Activated CD4-positive, alpha-beta T cell treated with anti-CD3 and anti-CD28 coated beads for 36 hours (primary cell): ENCODE data around the gene DGKG. TPM values are rescaled to one million over a fixed set of nuclear protein-coding genes. Genes with fewer than 3 reads are reported as not detected.

Experiments used
- ATAC-seq: fragments of 200-7000 bp; cut with Tn5 transposase; one replicate; pipeline ENCODE4 v1.10.0; 2021; ENCODE audit warnings: mild to moderate bottlenecking, moderate library complexity
- CTCF ChIA-PET: fragments of 350-600 bp; sonication (Branson Sonifier 250); formaldehyde crosslinking; loops from one replicate; lab custom pipeline; 2021; ENCODE audit warnings: antibody characterized with exemption; lab: Charles Lee
- POLR2A ChIA-PET: fragments of 350-600 bp; sonication (Branson Sonifier 250); formaldehyde crosslinking; loops from one replicate; lab custom pipeline; 2021; ENCODE audit warnings: antibody characterized with exemption, inconsistent platforms; lab: Charles Lee
- DNase-seq: peaks from one replicate; pipeline ENCODE4 v3.0.0-alpha.2; 2020
- H3K27ac Mint-ChIP-seq: one replicate; pipeline ENCODE4 v1.8.0; 2021; ENCODE audit warnings: mixed read lengths
- H3K27me3 Mint-ChIP-seq: one replicate; pipeline ENCODE4 v1.8.0; 2021; ENCODE audit warnings: mixed read lengths
- H3K36me3 Mint-ChIP-seq: one replicate; pipeline ENCODE4 v1.8.0; 2021; ENCODE audit warnings: low read depth, mixed read lengths
- H3K4me1 Mint-ChIP-seq: one replicate; pipeline ENCODE4 v1.8.0; 2021; ENCODE audit warnings: mixed read lengths
- H3K4me3 Mint-ChIP-seq: one replicate; pipeline ENCODE4 v1.8.0; 2021; ENCODE audit warnings: mild to moderate bottlenecking, moderate library complexity, mixed read lengths
- H3K9me3 Mint-ChIP-seq: one replicate; pipeline ENCODE4 v1.8.0; 2021; ENCODE audit warnings: low read depth, mixed read lengths
- intact Hi-C, 2 experiments: fragments of 100-400 bp; cut with DNase I in 1 of 2; cut with micrococcal nuclease in 1 of 2; formaldehyde crosslinking; loops; one replicate each; pipeline versions ENCODE4 v1.14.2 to v1.15.1; 2022 to 2024; cut with DNase I, micrococcal nuclease
- total RNA-seq, 2 experiments: library from RNA; stranded (reverse); gene quantifications; one replicate each; pipeline ENCODE4 v1.2.3, GENCODE V29; 2021

The DGKG gene
- total RNA-seq, 2 experiments from 2014 or later: 0.71 to 1.3 TPM

DNA sequence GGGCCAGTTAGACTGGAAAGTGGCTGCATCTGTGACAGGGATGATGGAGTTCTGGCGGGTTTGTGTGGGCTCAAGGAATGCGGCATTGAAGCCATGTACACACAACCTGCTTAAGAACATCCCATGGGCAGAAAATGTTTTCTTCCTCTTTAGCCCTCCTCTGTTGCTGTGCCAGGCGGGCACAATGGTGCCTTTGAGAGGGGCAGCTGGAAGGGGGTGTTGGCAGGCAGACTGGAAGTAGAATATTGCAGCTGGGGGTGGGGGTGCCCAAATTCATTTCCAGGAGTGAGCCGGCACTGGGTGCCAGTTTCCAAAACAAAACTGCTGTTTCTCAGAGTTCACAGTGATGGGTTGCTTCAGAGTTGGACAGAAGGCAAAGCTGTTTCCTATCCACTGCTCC, 161.3 kb downstream of the DGKG start:
- H3K4me1 Mint-ChIP-seq: no peaks in the 10 kb centered on the region
- H3K9me3 Mint-ChIP-seq: no peaks in the 10 kb centered on the region
- no peak for DNase-seq
- no peak for ATAC-seq
- no peak overlapping the region for H3K4me3 Mint-ChIP-seq
- CTCF ChIA-PET: no interaction called here
- intact Hi-C loops: no loop called here
- peaks cover 5% of the 10 kb centered on the region for H3K27me3 Mint-ChIP-seq
- no peaks in the 10 kb centered on the region for H3K36me3 Mint-ChIP-seq
- POLR2A ChIA-PET: no interaction called here
- H3K27ac Mint-ChIP-seq: no peak overlapping the region

DNA sequence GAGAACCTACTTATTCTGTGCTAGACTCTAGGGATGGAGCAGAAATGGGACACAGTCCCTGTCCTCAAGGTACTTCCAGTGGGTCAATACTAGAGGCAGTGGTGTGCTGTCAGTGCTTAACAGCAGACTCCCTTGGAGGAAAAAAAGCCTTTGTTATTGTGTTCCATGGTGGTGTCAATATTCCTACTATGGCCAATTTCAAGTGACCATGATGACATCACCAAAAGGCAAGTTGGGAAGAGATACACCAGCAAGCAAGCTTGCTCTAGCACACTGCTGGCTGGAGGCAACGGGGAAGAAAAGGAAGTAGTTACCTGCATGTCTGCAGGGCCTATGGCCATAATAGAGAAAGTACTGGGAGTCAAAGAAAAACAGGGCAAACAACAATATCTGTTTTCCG, 163.6 kb downstream of the DGKG start:
- POLR2A ChIA-PET: no interaction called here

GRCh38 chr3:186194451-186194811, 167.6 kb downstream of the DGKG start:
- no peaks in the 10 kb centered on the region for H3K9me3 Mint-ChIP-seq
- ChIA-PET CTCF (interaction anchor here (0.6 to 1.0 kb wide), 2 partner anchors 9 to 448 kb away, joined by 3 read pairs; no protein-coding TSS in a partner anchor), POLR2A (no interaction called here)
- DNase-seq (no peak), ATAC-seq (no peak)
- H3K4me3 Mint-ChIP-seq: no peak overlapping the region
- intact Hi-C loops: no loop called here
- H3K27ac Mint-ChIP-seq: no peak overlapping the region
- peaks cover 23% of the 10 kb centered on the region for H3K27me3 Mint-ChIP-seq
- H3K36me3 Mint-ChIP-seq: no peaks in the 10 kb centered on the region
- peaks cover 7% of the 10 kb centered on the region for H3K4me1 Mint-ChIP-seq

More for the DNA sequence above, 163.6 kb downstream of the DGKG start:
- Mint-ChIP-seq H3K4me3 (no peak overlapping the region), H3K27me3 (peaks cover 16% of the 10 kb centered on the region), H3K36me3 (no peaks in the 10 kb centered on the region), H3K27ac (no peak overlapping the region), H3K4me1 (peaks cover 7% of the 10 kb centered on the region), H3K9me3 (no peaks in the 10 kb centered on the region)
- intact Hi-C loops: no loop called here
- no peak for DNase-seq
- ATAC-seq: no peak
- CTCF ChIA-PET: interaction anchor here (0.9 kb wide), 1 partner anchor 218 kb away, joined by 3 read pairs; no protein-coding TSS in a partner anchor

GRCh38 chr3:186193534-186194450, 168.2 kb downstream of the DGKG start:
- Mint-ChIP-seq H3K27ac (no peak overlapping the region), H3K36me3 (no peaks in the 10 kb centered on the region), H3K27me3 (peaks cover 23% of the 10 kb centered on the region), H3K9me3 (no peaks in the 10 kb centered on the region), H3K4me3 (no peak overlapping the region), H3K4me1 (peaks cover 7% of the 10 kb centered on the region)
- intact Hi-C loops: no loop called here
- ChIA-PET POLR2A (no interaction called here), CTCF (interaction anchor here (1.0 kb wide), 1 partner anchor 8 kb away, joined by 3 read pairs; no protein-coding TSS in a partner anchor)
- ATAC-seq (peak; percentile 26), DNase-seq (peak; percentile 11)

DNA sequence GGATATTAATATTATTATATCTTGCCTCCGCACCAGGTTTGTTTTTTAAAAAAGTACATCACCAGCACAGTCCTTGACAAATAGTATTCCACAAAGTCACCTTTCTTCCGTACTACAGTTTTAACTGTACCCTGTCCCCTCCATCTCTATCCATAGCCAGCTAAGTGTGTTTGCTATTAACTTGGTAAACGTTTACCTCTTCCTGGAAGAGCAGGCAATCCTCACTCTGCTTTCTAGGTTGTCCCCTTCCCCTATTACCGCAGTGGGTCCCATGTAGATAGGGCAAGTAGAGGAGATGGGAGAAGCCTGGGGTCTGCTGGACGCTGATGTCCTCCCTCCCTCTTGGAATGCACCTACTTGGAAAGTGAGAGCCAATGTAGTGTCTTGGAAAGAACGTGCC, 169.2 kb downstream of the DGKG start:
- no peak overlapping the region for H3K4me3 Mint-ChIP-seq
- no peak for DNase-seq
- H3K27ac Mint-ChIP-seq: no peak overlapping the region
- H3K36me3 Mint-ChIP-seq: no peaks in the 10 kb centered on the region
- ChIA-PET POLR2A (no interaction called here), CTCF (no interaction called here)
- H3K4me1 Mint-ChIP-seq: peaks cover 7% of the 10 kb centered on the region
- peaks cover 23% of the 10 kb centered on the region for H3K27me3 Mint-ChIP-seq
- intact Hi-C loops: no loop called here
- H3K9me3 Mint-ChIP-seq: no peaks in the 10 kb centered on the region
- ATAC-seq: no peak

DNA sequence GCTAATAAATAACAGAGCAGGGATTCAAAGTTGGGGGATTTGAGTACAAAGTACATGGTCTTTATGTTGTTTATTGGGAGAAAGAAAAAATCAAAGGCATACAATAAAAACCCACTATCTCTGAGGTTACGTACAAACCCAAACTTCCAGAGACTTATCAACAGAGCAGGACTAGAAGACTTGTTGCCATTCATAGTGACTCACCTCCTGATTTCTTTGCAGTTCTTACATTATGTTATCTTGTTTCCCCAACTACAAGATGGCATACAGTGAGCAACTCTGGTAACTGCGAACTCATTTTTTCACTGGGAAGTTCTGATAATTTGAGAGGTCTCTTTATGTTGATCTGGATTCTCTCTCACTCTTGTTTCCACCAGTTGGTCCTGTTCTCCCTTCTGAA, 172.5 kb downstream of the DGKG start:
- H3K4me1 Mint-ChIP-seq: peaks cover 18% of the 10 kb centered on the region
- intact Hi-C loops: no loop called here
- peaks cover 17% of the 10 kb centered on the region for H3K27me3 Mint-ChIP-seq
- ChIA-PET CTCF (interaction anchor here (0.6 kb wide), 1 partner anchor 400 kb away, joined by 3 read pairs; no protein-coding TSS in a partner anchor), POLR2A (no interaction called here)
- H3K9me3 Mint-ChIP-seq: no peaks in the 10 kb centered on the region
- no peak for DNase-seq
- ATAC-seq: no peak
- H3K36me3 Mint-ChIP-seq: no peaks in the 10 kb centered on the region
- H3K27ac Mint-ChIP-seq: no peak overlapping the region
- H3K4me3 Mint-ChIP-seq: no peak overlapping the region

DNA sequence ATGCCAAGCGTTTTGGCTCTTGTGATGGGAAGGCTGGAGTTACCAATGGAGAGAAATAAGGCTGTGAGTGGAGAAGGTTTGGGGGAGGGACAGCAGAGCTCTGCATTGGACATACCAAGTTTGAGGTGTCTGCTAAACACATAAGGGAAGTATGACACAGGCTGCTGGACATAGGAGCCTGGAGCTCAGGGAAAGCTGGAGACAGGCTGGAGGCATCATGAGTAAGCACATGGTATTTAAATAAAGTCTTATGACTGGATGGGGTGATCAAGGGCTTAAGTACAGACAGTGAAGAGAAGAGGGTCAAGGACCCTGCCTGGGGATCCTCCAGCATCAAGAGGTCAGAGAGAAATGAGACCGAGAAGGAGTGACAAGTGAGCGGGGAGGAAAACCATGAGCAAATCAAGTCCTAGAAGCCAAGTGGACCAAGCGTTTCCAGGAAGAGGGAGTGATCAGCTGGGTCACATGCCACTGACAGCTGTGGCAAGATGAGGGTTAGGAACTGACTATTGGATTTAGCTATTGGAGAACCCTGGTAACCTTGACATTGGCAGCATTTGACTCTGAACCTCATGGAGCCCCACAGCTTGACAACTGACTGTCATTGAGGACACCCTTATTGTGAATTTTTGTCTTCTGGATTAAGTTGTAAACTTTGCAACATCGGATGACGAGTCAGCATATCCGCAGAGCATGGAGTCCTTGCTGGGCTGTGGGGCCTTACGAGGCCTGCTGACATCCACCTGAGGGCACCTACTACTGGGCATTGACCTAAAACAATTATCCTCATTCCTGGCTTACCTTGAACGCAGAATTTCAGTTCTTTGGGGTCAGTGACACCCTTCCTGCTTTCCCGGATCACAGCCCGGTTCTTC, 174.4 kb downstream of the DGKG start:
- no peaks in the 10 kb centered on the region for H3K9me3 Mint-ChIP-seq
- ChIA-PET POLR2A (no interaction called here), CTCF (interaction anchor here (0.6 to 1.6 kb wide), 2 partner anchors 12 to 79 kb away, joined by 3 to 4 read pairs; no protein-coding TSS in a partner anchor)
- intact Hi-C loops: no loop called here
- H3K4me3 Mint-ChIP-seq: no peak overlapping the region
- no peak overlapping the region for H3K27ac Mint-ChIP-seq
- no peak for ATAC-seq
- peaks cover 3% of the 10 kb centered on the region for H3K27me3 Mint-ChIP-seq
- peaks cover 12% of the 10 kb centered on the region for H3K4me1 Mint-ChIP-seq
- H3K36me3 Mint-ChIP-seq: no peaks in the 10 kb centered on the region
- no peak for DNase-seq

DNA sequence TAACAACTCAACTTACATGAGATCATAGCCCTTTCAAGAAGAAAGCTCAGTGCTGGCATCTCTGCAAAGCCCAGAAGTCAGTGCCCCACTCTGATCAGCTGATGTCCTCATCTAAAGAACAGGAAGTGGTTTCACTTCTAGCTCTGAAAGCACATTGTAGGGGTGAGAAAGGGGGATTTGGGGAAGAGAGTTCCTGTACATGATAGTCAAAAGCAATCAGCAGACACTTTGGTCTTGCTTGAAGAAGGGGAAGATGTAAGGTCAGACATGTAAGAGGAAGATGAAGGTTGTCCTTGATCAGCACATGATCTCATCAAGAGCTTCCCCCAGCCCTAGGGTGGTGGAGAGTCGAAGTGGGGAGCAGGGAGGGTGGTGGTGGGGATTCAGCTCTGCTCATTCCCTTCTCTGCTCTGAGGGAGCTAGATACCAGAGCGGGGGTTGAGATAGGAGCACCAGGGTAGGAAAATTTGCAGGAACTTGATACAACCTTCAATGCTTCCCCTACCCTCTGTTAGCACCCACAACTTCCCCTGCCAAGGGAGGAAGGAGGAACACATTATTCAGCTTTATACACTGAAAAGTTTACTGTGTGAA, 176.7 kb downstream of the DGKG start:
- H3K9me3 Mint-ChIP-seq: no peaks in the 10 kb centered on the region
- H3K27ac Mint-ChIP-seq: no peak overlapping the region
- intact Hi-C loops: no loop called here
- DNase-seq (peak; percentile 40), ATAC-seq (peak; percentile 86)
- no peaks in the 10 kb centered on the region for H3K36me3 Mint-ChIP-seq
- CTCF ChIA-PET: interaction anchor here (1.1 to 1.7 kb wide), 2 partner anchors 9 to 10 kb away, joined by 3 to 4 read pairs; no protein-coding TSS in a partner anchor
- H3K27me3 Mint-ChIP-seq: no peaks in the 10 kb centered on the region
- peaks cover 12% of the 10 kb centered on the region for H3K4me1 Mint-ChIP-seq
- no peak overlapping the region for H3K4me3 Mint-ChIP-seq
- POLR2A ChIA-PET: no interaction called here

GRCh38 chr3:186184021-186184420, 178.0 kb downstream of the DGKG start:
- no peaks in the 10 kb centered on the region for H3K9me3 Mint-ChIP-seq
- H3K27ac Mint-ChIP-seq: no peak overlapping the region
- ChIA-PET POLR2A (interaction anchor here (0.6 kb wide), 1 partner anchor 20 kb away, joined by 3 read pairs; no protein-coding TSS in a partner anchor), CTCF (interaction anchor here (0.6 to 1.7 kb wide), 3 partner anchors 8 to 1938 kb away, joined by 3 to 5 read pairs (median 4); no protein-coding TSS in a partner anchor)
- peaks cover 12% of the 10 kb centered on the region for H3K4me1 Mint-ChIP-seq
- H3K36me3 Mint-ChIP-seq: no peaks in the 10 kb centered on the region
- no peak overlapping the region for H3K4me3 Mint-ChIP-seq
- intact Hi-C loops: no loop called here
- ATAC-seq (no peak), DNase-seq (no peak)
- H3K27me3 Mint-ChIP-seq: no peaks in the 10 kb centered on the region

- intact Hi-C loops: no loop called here
- Mint-ChIP-seq H3K36me3 (no peaks in the 10 kb centered on the region), H3K9me3 (no peaks in the 10 kb centered on the region), H3K27me3 (no peaks in the 10 kb centered on the region), H3K27ac (no peak overlapping the region), H3K4me1 (peaks cover 12% of the 10 kb centered on the region), H3K4me3 (no peak overlapping the region)
- ATAC-seq: no peak
- POLR2A ChIA-PET: no interaction called here
- CTCF ChIA-PET: interaction anchor here (0.6 to 0.8 kb wide), 2 partner anchors 19 to 172 kb away, joined by 3 read pairs; no protein-coding TSS in a partner anchor
- DNase-seq: no peak
Measured at GRCh38 chr3:186182850-186183249, 179.2 kb downstream of the DGKG start.

DNA sequence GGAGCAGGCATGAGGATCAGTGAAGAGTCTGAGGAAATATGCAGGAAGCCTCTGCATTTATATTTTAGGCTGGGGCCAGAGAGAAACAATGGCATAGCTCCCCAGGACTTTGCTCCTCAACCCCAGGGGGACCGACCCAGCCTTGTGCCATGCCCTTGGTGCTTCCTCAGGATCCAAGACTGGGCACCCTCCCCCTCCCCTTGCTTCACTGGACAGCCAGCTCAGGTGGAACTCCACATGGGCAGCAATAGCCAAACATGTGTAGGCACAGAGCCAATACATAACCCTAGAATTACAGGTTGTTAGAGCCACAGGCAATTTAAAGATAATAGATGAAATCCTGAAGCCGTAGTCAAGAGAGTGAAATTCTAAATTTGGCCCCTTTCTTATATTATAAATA, 180.1 kb downstream of the DGKG start:
- ChIA-PET POLR2A (no interaction called here), CTCF (interaction anchor here (0.7 to 0.8 kb wide), 3 partner anchors 8 to 173 kb away, joined by 3 to 4 read pairs (median 3); no protein-coding TSS in a partner anchor)
- Mint-ChIP-seq H3K36me3 (no peaks in the 10 kb centered on the region), H3K4me3 (no peak overlapping the region), H3K9me3 (no peaks in the 10 kb centered on the region), H3K27me3 (no peaks in the 10 kb centered on the region), H3K4me1 (peaks cover 12% of the 10 kb centered on the region), H3K27ac (no peak overlapping the region)
- DNase-seq: no peak
- intact Hi-C loops: no loop called here
- ATAC-seq: no peak
